H1 (cell line): ENCODE results near the gene GRIA3. TPM values are rescaled to one million over a fixed set of nuclear protein-coding genes. Genes with fewer than 3 reads are reported as not detected.
A peak's percentile ranks its signal among the peaks of the same experiment; 100 is the strongest.

Experiments
- CTCF ChIA-PET: fragments of 300-600 bp; sonication (Branson Sonifier 250); formaldehyde crosslinking; loops from one replicate; lab custom pipeline; 2021; ENCODE audit not compliant: partially characterized antibody; lab: Charles Lee
- POLR2A ChIA-PET: fragments of 300-600 bp; sonication (Branson Sonifier 250); formaldehyde crosslinking; loops from one replicate; lab custom pipeline; 2021; ENCODE audit warnings: inconsistent platforms; ENCODE audit not compliant: partially characterized antibody; lab: Charles Lee
- DNase-seq, 2 experiments: peaks; one replicate each; pipeline versions ENCODE4 v3.0.0 to v3.0.0-alpha.2; 2010 to 2022; ENCODE audit warnings: low spot score in 2 of 2, low read depth in 1 of 2, mixed read lengths in 1 of 2
- FAIRE-seq: peaks from 2 replicates; lab custom pipeline; 2011; peaks lifted over from hg19 to GRCh38; lab: Jason Lieb, UNC
- H2AFZ ChIP-seq: 2 replicates; pipeline ENCODE4 v1.8.1; 2012; ENCODE audit warnings: low read length, inconsistent platforms
- H2AK5ac ChIP-seq: 2 replicates; pipeline ENCODE4 v1.6.1; 2013; ENCODE audit warnings: low read depth, low read length
- H2BK120ac ChIP-seq: replicated peaks from 2 replicates; pipeline ENCODE3; 2013; ENCODE audit warnings: low read depth, low read length, inconsistent platforms
- H2BK12ac ChIP-seq: 2 replicates; pipeline ENCODE4 v1.6.1; 2013; ENCODE audit warnings: low read depth, low read length
- H2BK15ac ChIP-seq: 2 replicates; pipeline ENCODE4 v1.6.1; 2013; ENCODE audit warnings: low read length
- H2BK20ac ChIP-seq: 2 replicates; pipeline ENCODE4 v1.6.1; 2013; ENCODE audit warnings: low read length
- H2BK5ac ChIP-seq: 2 replicates; pipeline ENCODE4 v1.6.1; 2013; ENCODE audit warnings: low read depth, low read length
- H3K14ac ChIP-seq: 2 replicates; pipeline ENCODE4 v1.6.1; 2013; ENCODE audit warnings: inconsistent platforms; ENCODE audit not compliant: insufficient read length
- H3K18ac ChIP-seq: 2 replicates; pipeline ENCODE4 v1.6.1; 2013; ENCODE audit warnings: low read length; ENCODE audit errors: extremely low read depth
- H3K23ac ChIP-seq: 2 replicates; pipeline ENCODE4 v1.6.1; 2013; ENCODE audit warnings: inconsistent platforms; ENCODE audit not compliant: insufficient read length
- H3K23me2 ChIP-seq: 2 replicates; pipeline ENCODE4 v1.6.1; 2013; ENCODE audit warnings: low read depth, low read length
- H3K27ac ChIP-seq: 2 replicates; pipeline ENCODE4 v1.6.1; 2011; ENCODE audit warnings: low read depth, low read length, inconsistent platforms
- H3K27me3 ChIP-seq, 4 experiments: replicated peaks in 1 of 4; 1 replicate in 1 of 4; 2 replicates in 3 of 4; pipeline versions ENCODE4 v1.6.1 to v1.8.1; 2011 to 2013; ENCODE audit warnings: low read length in 3 of 4, mild to moderate bottlenecking in 3 of 4, inconsistent platforms in 2 of 4, mixed read lengths in 2 of 4, moderate library complexity in 1 of 4; ENCODE audit not compliant: control insufficient read depth in 3 of 4, insufficient read depth in 3 of 4; ENCODE audit errors: extremely low read depth in 1 of 4
- H3K36me3 ChIP-seq, 4 experiments: 2 replicates each; pipeline versions ENCODE4 v1.6.1 to v1.8.1; 2011 to 2013; ENCODE audit warnings: mild to moderate bottlenecking in 4 of 4, low read length in 3 of 4, moderate library complexity in 2 of 4, control low read depth in 1 of 4, inconsistent platforms in 1 of 4; ENCODE audit not compliant: insufficient read depth in 4 of 4, control insufficient read depth in 2 of 4
- H3K4ac ChIP-seq: replicated peaks from 2 replicates; pipeline ENCODE3; 2013; ENCODE audit warnings: low read length, low read depth, mixed read lengths, inconsistent platforms; ENCODE audit not compliant: insufficient read length
- H3K4me1 ChIP-seq, 4 experiments: replicated peaks in 1 of 4; 1 replicate in 1 of 4; 2 replicates in 3 of 4; pipeline versions ENCODE4 v1.6.1 to v1.8.1; 2011 to 2013; ENCODE audit warnings: low read length in 3 of 4, inconsistent platforms in 2 of 4, mixed read lengths in 1 of 4; ENCODE audit not compliant: insufficient read depth in 4 of 4, control insufficient read depth in 3 of 4
- H3K4me2 ChIP-seq, 2 experiments: 2 replicates each; pipeline versions ENCODE4 v1.6.1 to v1.8.1; 2011 to 2013; ENCODE audit warnings: low read depth in 2 of 2, low read length in 2 of 2, control low read depth in 1 of 2, inconsistent platforms in 1 of 2, mild to moderate bottlenecking in 1 of 2; ENCODE audit not compliant: insufficient read depth in 1 of 2
- H3K4me3 ChIP-seq, 4 experiments: fragments of 200-600, 300-600 bp in 1 of 4; sonication (generic), shearing (Covaris generic), sonication (Bioruptor Twin) in 1 of 4; 2 replicates each; pipeline versions ENCODE4 v1.5.1 to v1.8.1; 2011 to 2016; ENCODE audit warnings: low read length in 4 of 4, low read depth in 3 of 4, control low read depth in 2 of 4, inconsistent platforms in 2 of 4, mild to moderate bottlenecking in 2 of 4, mixed read lengths in 1 of 4, moderate library complexity in 1 of 4; ENCODE audit not compliant: insufficient read depth in 2 of 4; ENCODE audit errors: extremely low read depth in 1 of 4
- H3K56ac ChIP-seq: replicated peaks from 2 replicates; pipeline ENCODE3; 2013; ENCODE audit warnings: low read depth, mild to moderate bottlenecking, mixed read lengths, low read length, inconsistent platforms; ENCODE audit not compliant: insufficient read length
- H3K79me1 ChIP-seq: 2 replicates; pipeline ENCODE4 v1.6.1; 2013; ENCODE audit warnings: low read depth, low read length, control low read depth
- H3K79me2 ChIP-seq, 2 experiments: 2 replicates each; pipeline versions ENCODE4 v1.6.1 to v1.8.1; 2012 to 2013; ENCODE audit warnings: low read length in 2 of 2, mild to moderate bottlenecking in 2 of 2, inconsistent platforms in 1 of 2; ENCODE audit not compliant: insufficient read depth in 2 of 2, control insufficient read depth in 1 of 2
- H3K9ac ChIP-seq, 4 experiments: replicated peaks in 1 of 4; 1 replicate in 1 of 4; 2 replicates in 3 of 4; pipeline versions ENCODE4 v1.6.1 to v1.8.1; 2011 to 2013; ENCODE audit warnings: low read depth in 3 of 4, low read length in 3 of 4, control low read depth in 2 of 4, mild to moderate bottlenecking in 2 of 4, moderate library complexity in 2 of 4, inconsistent platforms in 1 of 4; ENCODE audit errors: extremely low read depth in 1 of 4
- H3K9me3 ChIP-seq, 2 experiments: 2 replicates each; pipeline versions ENCODE4 v1.6.1 to v1.8.1; 2012 to 2013; ENCODE audit warnings: mild to moderate bottlenecking in 2 of 2, moderate library complexity in 2 of 2, control low read depth in 1 of 2, inconsistent platforms in 1 of 2, low read depth in 1 of 2, low read length in 1 of 2, mixed read lengths in 1 of 2; ENCODE audit not compliant: insufficient read depth in 2 of 2
- H4K20me1 ChIP-seq, 2 experiments: replicated peaks in 1 of 2; 2 replicates each; pipeline versions ENCODE3 to v1.8.1; 2011 to 2013; ENCODE audit warnings: inconsistent platforms in 2 of 2, low read length in 2 of 2, mild to moderate bottlenecking in 1 of 2; ENCODE audit not compliant: insufficient read depth in 2 of 2, control insufficient read depth in 1 of 2
- H4K5ac ChIP-seq: 2 replicates; pipeline ENCODE4 v1.6.1; 2013; ENCODE audit warnings: low read length, low read depth, mixed read lengths, inconsistent platforms; ENCODE audit not compliant: insufficient read length
- H4K8ac ChIP-seq: 2 replicates; pipeline ENCODE4 v1.8.0; 2013; ENCODE audit warnings: mild to moderate bottlenecking, moderate library complexity, low read length, inconsistent platforms; ENCODE audit not compliant: insufficient read depth; ENCODE audit errors: extremely low read depth
- H4K91ac ChIP-seq: replicated peaks from 2 replicates; pipeline ENCODE3; 2013; ENCODE audit warnings: low read length, mixed read lengths, inconsistent platforms; ENCODE audit not compliant: insufficient read length
- CBX8 ChIP-seq: fragments of 300-800, 300-1000 bp; sonication (generic); IDR thresholded peaks from 2 replicates; pipeline ENCODE4 v1.7.1; 2016; ENCODE audit warnings: low read depth, low read length, borderline replicate concordance
- CEBPB ChIP-seq: IDR thresholded peaks from 2 replicates; pipeline ENCODE4 v1.6.1; 2012; ENCODE audit warnings: low read depth, low read length
- CHD1 ChIP-seq: IDR thresholded peaks from 2 replicates; pipeline ENCODE4 v1.6.1; 2012; ENCODE audit warnings: low read depth, low read length, improper control_type of control experiment
- EP300 ChIP-seq, 2 experiments: IDR thresholded peaks; 1 replicate in 1 of 2; 2 replicates in 1 of 2; pipeline ENCODE4 v1.6.1; 2011 to 2012; ENCODE audit warnings: low read depth in 2 of 2, low read length in 2 of 2, mild to moderate bottlenecking in 2 of 2, borderline replicate concordance in 1 of 2, inconsistent platforms in 1 of 2, moderate library complexity in 1 of 2
- GABPA ChIP-seq: IDR thresholded peaks from 2 replicates; pipeline ENCODE4 v1.6.1; 2011; ENCODE audit warnings: mild to moderate bottlenecking, low read length, moderate library complexity, borderline replicate concordance; ENCODE audit not compliant: insufficient read depth
- HDAC6 ChIP-seq: IDR thresholded peaks from one replicate; pipeline ENCODE4 v1.7.1; 2012; ENCODE audit warnings: low read depth, mild to moderate bottlenecking, inconsistent platforms, low read length, moderate library complexity
- MAFK ChIP-seq: IDR thresholded peaks from 2 replicates; pipeline ENCODE4 v1.6.1; 2012; ENCODE audit warnings: low read depth, mild to moderate bottlenecking, improper control_type of control experiment, low read length
- RNF2 ChIP-seq: fragments of 200-900, 300-1000 bp; sonication (generic); IDR thresholded peaks from 2 replicates; pipeline ENCODE4 v1.7.1; 2016; ENCODE audit warnings: borderline replicate concordance, low read depth, mild to moderate bottlenecking, antibody characterized with exemption, low read length; ENCODE audit not compliant: poor library complexity, severe bottlenecking; ENCODE audit errors: missing control alignments
- SIRT6 ChIP-seq: IDR thresholded peaks from one replicate; pipeline ENCODE4 v1.7.1; 2012; ENCODE audit warnings: low read length, inconsistent platforms
- SUZ12 ChIP-seq: fragments of 200-600 bp; sonication (generic); IDR thresholded peaks from 2 replicates; pipeline ENCODE4 v1.6.1; 2012; ENCODE audit warnings: mild to moderate bottlenecking, inconsistent platforms, low read length, moderate library complexity, mixed read lengths
- WGBS, 2 experiments: shearing (Covaris generic) in 1 of 2; methylation state at CpG; one replicate each; pipeline versions ENCODE4 v1.1.6 to v1.1.7; 2013 to 2015; ENCODE audit warnings: low lambda C conversion rate in 2 of 2, mixed read lengths in 2 of 2, inconsistent platforms in 1 of 2, low coverage in 1 of 2, missing lambda C conversion rate in 1 of 2; ENCODE audit not compliant: insufficient replicate concordance in 2 of 2, insufficient coverage in 1 of 2, insufficient read length in 1 of 2; ENCODE audit errors: extremely low coverage in 1 of 2, missing lambda C conversion rate in 1 of 2; 5-methylcytosine and 5-hydroxymethylcytosine counted together
- polyA plus RNA-seq, 7 experiments: library from polyadenylated mRNA; depleted of rRNA in 3 of 7; stranded (reverse) in 5 of 7; unstranded in 2 of 7; fragments of >200 nt in 5 of 7; fragments of 200-250 nt in 2 of 7; gene quantifications; 1 replicate in 5 of 7; 2 replicates in 1 of 7; 4 replicates in 1 of 7; pipeline versions ENCODE4 v1.2.1 to v1.2.3, GENCODE V29; 2011 to 2013; ENCODE audit warnings: missing spikeins in 2 of 7, mixed read lengths in 2 of 7
- total RNA-seq: library from RNA; stranded (reverse); fragmentation: NEBNext Ultra II Directional; extraction: Animal tissue kit (Norgen Biotek cat#: 25700); gene quantifications from 2 replicates; pipeline ENCODE4 v1.2.1, GENCODE V29; 2021
- TF ChIP-seq, protein P1 (sequence below): IDR thresholded peaks from 2 replicates; pipeline ENCODE4 v1.6.1; 2011; ENCODE audit warnings: low read depth, mild to moderate bottlenecking, low read length; ENCODE audit not compliant: insufficient read depth
- TF ChIP-seq, protein P2 (sequence below): IDR thresholded peaks from 2 replicates; pipeline ENCODE4 v1.6.1; 2012; ENCODE audit warnings: low read length, inconsistent platforms

Gene GRIA3
- total and polyA plus RNA-seq, 2 of the 8 experiments (the other 6 are each of a cell fraction or from before 2014, with no cell fraction given), result 2.6 to 3.0 TPM

DNA sequence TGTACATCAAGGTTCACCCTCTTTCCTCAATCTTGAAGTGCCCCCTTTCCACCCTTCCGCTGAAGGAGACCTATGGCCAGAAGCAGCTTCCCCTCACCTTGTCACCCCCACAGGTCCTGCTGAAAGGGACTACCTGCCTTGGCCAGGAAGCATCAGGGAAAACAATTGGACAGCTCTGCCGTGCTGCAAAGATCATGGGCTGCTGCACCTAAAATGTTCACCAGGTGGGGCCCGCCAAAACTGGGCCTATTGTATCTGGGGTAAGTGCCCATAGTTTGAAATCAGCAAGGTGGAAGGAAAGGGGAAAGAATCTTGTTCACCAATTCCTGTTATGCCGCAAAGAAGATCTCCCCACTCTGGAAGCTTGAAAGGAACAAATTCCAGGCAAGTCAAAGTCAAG, 18.4 kb downstream of the GRIA3 start:
- Histone ChIP-seq H4K5ac (no peak overlapping the region), H2BK12ac (no peak overlapping the region), H3K23me2 (no peaks in the 10 kb centered on the region), H3K56ac (no peak overlapping the region), H2BK5ac (no peak overlapping the region), H3K4me2 (no peak overlapping the region), H2AK5ac (no peak overlapping the region), H2AFZ (no peak overlapping the region), H3K4me1 (no peaks in the 10 kb centered on the region), H3K9ac (no peak overlapping the region), H3K4ac (no peak overlapping the region), H3K23ac (no peak overlapping the region), H3K9me3 (no peaks in the 10 kb centered on the region), H2BK120ac (no peak overlapping the region), H3K27ac (no peak overlapping the region), H3K14ac (no peak overlapping the region), H2BK20ac (no peak overlapping the region), H3K4me3 (no peak overlapping the region), H2BK15ac (no peak overlapping the region), H3K18ac (no peak overlapping the region), H4K20me1 (no peaks in the 10 kb centered on the region), H3K36me3 (no peaks in the 10 kb centered on the region), H3K79me1 (no peaks in the 10 kb centered on the region), H4K8ac (no peak overlapping the region), H3K79me2 (no peaks in the 10 kb centered on the region), H3K27me3 (no peaks in the 10 kb centered on the region), H4K91ac (no peak overlapping the region)
- DNase-seq (no peak), FAIRE-seq (peak; percentile 28)
- ChIA-PET POLR2A (no interaction called here), CTCF (interaction anchor here (1.1 to 3.5 kb wide), 6 partner anchors 8 to 220 kb away, joined by 3 to 22 read pairs (median 7); no protein-coding TSS in a partner anchor)
- WGBS, 2 experiments, result 97% methylated on average over 3 of the region's 4 CpGs; no CpG with 5 or more reads in 1 of the 2 experiments
- TF ChIP-seq CBX8 (no peak), CEBPB (no peak), MAFK (no peak), CHD1 (no peak), EP300 (IDR thresholded peaks at IDR 0.05; ENCODE audit: borderline replicate concordance in 1 of 2, low read depth in 2 of 2, low read length in 2 of 2) (no peak), SIRT6 (no peak), HDAC6 (no peak), SUZ12 (no peak), GABPA (no peak), RNF2 (no peak)
- TF ChIP-seq, protein P1, sequence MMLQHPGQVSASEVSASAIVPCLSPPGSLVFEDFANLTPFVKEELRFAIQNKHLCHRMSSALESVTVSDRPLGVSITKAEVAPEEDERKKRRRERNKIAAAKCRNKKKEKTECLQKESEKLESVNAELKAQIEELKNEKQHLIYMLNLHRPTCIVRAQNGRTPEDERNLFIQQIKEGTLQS, result no peak
- TF ChIP-seq, protein P2, sequence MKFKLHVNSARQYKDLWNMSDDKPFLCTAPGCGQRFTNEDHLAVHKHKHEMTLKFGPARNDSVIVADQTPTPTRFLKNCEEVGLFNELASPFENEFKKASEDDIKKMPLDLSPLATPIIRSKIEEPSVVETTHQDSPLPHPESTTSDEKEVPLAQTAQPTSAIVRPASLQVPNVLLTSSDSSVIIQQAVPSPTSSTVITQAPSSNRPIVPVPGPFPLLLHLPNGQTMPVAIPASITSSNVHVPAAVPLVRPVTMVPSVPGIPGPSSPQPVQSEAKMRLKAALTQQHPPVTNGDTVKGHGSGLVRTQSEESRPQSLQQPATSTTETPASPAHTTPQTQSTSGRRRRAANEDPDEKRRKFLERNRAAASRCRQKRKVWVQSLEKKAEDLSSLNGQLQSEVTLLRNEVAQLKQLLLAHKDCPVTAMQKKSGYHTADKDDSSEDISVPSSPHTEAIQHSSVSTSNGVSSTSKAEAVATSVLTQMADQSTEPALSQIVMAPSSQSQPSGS, result no peak
